NCI-H2196 treated with DMSO at 0.1 percent for 48 hours (cell line): ENCODE results near the gene ARR3.
"Not testable (repeated sequence)": the region's sequence is repeated elsewhere in the genome, so short reads cannot be mapped to it uniquely, and the experiment has no call there.

Experiments used
- DNase-seq: peaks from one replicate; lab custom pipeline; 2025; ENCODE audit not compliant: unreplicated experiment; lab: John Stamatoyannopoulos, UW

The ARR3 gene

GRCh38 chrX:70268034-70268433, at the start of gene ARR3:
TSS of gene ARR3 (plus strand) at chrX:70268334. CDS start at chrX:70269386, 1,052 bp downstream.
- DNase-seq: no peak

- DNase-seq: no peak
Observed at GRCh38 chrX:70219938-70220764, 48.0 kb upstream of the ARR3 start.

- DNase-seq: no peak
Observed at GRCh38 chrX:70226048-70226447, 42.1 kb upstream of the ARR3 start.

GRCh38 chrX:70226687-70227086, 41.4 kb upstream of the ARR3 start:
- no peak for DNase-seq

- DNase-seq: no peak
Observed at GRCh38 chrX:70231666-70232065, 36.5 kb upstream of the ARR3 start.

- DNase-seq: no peak
Observed at GRCh38 chrX:70234355-70234754, 33.8 kb upstream of the ARR3 start, which contains the start of gene AWAT1. TSS of gene AWAT1 (plus strand) at chrX:70234655. CDS start at chrX:70234696, 41 bp downstream.

GRCh38 chrX:70240751-70241150, 27.4 kb upstream of the ARR3 start:
- DNase-seq: no peak

- no peak for DNase-seq
Observed at GRCh38 chrX:70241501-70241900, 26.6 kb upstream of the ARR3 start.

- DNase-seq: not testable (repeated sequence)
Observed at GRCh38 chrX:70243601-70244000, 24.5 kb upstream of the ARR3 start.

- no peak for DNase-seq
Observed at GRCh38 chrX:70244881-70245280, 23.3 kb upstream of the ARR3 start.

- no peak for DNase-seq
Observed at GRCh38 chrX:70247252-70247651, 20.9 kb upstream of the ARR3 start.

GRCh38 chrX:70252491-70252890, 15.6 kb upstream of the ARR3 start:
- no peak for DNase-seq

- no peak for DNase-seq
Observed at GRCh38 chrX:70253377-70254062, 14.6 kb upstream of the ARR3 start.

- no peak for DNase-seq
Observed at GRCh38 chrX:70254063-70254400, 14.1 kb upstream of the ARR3 start.

- DNase-seq: no peak
Observed at GRCh38 chrX:70254909-70255308, 13.2 kb upstream of the ARR3 start.

- DNase-seq: no peak
Observed at GRCh38 chrX:70255452-70255851, 12.7 kb upstream of the ARR3 start.

GRCh38 chrX:70257423-70258288, 10.5 kb upstream of the ARR3 start:
- no peak for DNase-seq

GRCh38 chrX:70260104-70260503, 8.0 kb upstream of the ARR3 start, which contains the start of gene P2RY4:
TSS of gene P2RY4 (minus strand) at chrX:70260204. CDS start at chrX:70259624, 580 bp downstream.
- DNase-seq: no peak

- peak; percentile 41 for DNase-seq
Observed at GRCh38 chrX:70262952-70263567, 5.1 kb upstream of the ARR3 start.

- DNase-seq: no peak
Observed at GRCh38 chrX:70264784-70265183, 3.4 kb upstream of the ARR3 start.

GRCh38 chrX:70274029-70274428, 5.9 kb downstream of the ARR3 start:
- DNase-seq: not testable (repeated sequence)
